ENCODE measurements around the gene TRPC3. TPM values are rescaled to one million over a fixed set of nuclear protein-coding genes. Genes with fewer than 3 reads are reported as not detected.

Gene TRPC3
- total RNA-seq: 0.44 and 0.50 TPM in 2 replicates

DNA sequence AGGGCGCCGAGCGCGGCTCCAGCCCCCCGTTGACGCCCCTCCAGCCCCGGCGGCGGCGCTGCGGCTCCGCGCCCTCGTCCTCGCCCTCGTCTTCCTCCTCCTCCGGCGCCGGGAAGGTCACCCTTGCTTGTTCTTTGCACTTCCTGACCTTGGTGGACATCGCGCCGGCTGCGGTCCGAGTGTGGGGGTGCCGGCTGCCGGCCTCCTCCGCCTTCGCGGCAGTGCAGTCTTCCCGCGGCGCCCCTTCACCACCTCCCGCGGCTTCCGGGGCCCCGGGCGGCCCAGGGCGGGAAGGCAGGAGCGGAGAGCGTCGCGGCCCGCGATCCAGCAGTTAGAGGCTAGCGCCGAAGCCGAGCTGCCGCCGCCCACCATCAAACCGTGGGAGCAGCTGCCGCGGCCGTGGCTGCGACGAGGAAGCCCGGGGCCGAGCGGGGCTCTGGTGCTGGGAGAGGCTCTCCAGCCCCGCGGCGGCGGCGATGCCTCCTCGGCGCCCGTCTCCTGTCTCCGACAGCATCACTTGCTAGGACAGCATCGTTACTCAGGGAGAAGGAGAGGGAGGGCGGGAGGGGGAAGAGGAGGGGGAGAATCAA lies at the start of gene TRPC3:
TRPC3 (minus strand) TSS at position 540 of the 590 bp plus-strand sequence; CDS start at position 160, 380 bp downstream.

DNA sequence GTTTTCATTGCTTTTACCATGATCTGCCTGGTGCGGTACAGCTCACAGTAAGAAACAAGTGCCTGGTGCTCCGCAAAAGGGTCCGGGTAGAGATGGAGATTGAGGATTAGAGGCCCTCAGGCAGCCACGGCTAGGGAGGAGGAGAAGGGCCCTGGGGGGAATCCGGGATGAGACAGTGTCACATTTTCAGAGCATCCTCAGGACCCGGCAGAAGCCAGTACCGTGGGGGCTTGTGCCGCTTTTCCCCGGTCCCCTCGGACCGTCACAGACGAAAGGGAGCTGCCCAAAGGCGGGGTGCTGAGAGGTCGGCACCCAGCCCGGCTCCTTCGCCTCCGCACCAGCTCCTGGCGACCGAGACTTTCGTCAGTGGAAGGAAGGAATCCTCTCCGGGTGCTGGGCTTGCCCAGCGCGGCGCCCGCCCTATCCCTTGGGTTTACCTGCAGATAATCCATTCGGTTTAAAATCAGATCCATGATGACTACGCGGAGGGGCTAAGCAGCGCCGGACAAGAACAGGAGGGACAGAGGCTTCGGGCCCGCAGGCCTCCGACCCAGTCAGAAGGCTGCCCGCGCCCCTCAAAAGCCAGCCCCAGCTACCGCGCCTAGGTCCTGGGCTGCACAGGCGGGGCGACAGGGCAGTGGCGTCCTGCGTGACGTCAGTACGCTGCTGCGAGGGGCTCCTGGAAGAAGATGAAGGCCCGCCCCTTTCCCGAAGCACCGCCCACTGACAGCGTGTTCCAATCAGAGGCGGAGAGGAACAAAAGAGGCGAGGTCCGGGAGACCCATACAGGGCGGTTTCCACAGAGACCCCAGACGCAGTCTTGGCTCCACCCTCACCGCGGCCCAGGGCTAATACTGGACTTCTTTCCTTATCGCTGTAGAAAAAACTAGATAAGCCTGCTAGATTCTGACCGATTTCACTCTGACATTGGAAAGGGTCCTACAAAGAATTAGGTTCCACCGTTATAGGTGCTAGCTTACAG lies 81.7 kb downstream of the TRPC3 start, which contains the start of gene BBS7:
BBS7 (minus strand) TSS at position 634 of the 982 bp plus-strand sequence; CDS start at position 473, 161 bp downstream.

Other genes starting within 250 kb of the TRPC3 start
- gene SMIM43, start 186.9 kb downstream of the TRPC3 start, total RNA-seq: 3.9 and 6.6 TPM in 2 replicates
- gene EXOSC9, start 150.7 kb downstream of the TRPC3 start, total RNA-seq: 14.2 and 40.7 TPM in 2 replicates
- 4.1 and 71.1 TPM in 2 replicates for gene CCNA2, start 128.2 kb downstream of the TRPC3 start, total RNA-seq
- 20.3 and 34.3 TPM in 2 replicates for gene BBS7, start 81.6 kb downstream of the TRPC3 start, total RNA-seq
- 96.3 and 129 TPM in 2 replicates for gene BLTP1, start 200.3 kb upstream of the TRPC3 start, total RNA-seq

Measured in smooth muscle cell of trachea (primary cell).